ENCODE measurements around the gene ERH. TPM values are rescaled to one million over a fixed set of nuclear protein-coding genes. Genes with fewer than 3 reads are reported as not detected.

The ERH gene
- total RNA-seq, 1 donor from 2014 or later, result 441 TPM

DNA sequence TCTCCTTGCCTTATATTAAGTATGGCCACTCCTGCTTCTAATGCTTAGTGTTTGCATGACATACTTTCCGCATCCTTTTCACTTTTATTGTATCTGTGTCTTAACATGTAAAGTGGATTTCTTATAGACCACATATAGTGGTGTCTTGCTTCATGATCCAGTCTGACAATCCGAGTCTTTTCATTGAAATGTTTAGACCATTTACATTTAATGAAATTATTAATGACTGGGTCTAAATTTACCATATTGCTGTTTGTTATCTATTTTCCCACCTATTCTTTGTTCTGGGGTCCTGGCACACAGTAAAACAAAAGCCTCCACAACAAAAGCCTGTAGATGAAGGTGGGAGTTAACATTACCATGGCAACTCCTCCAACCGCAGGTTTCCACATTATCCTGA is 22.9 kb downstream of the ERH start:
- H3K4me3 Mint-ChIP-seq, result no peak overlapping the region
- H3K27me3 Mint-ChIP-seq, result no peaks in the 10 kb centered on the region
- no peak for DNase-seq
- no peak overlapping the region for H3K27ac Mint-ChIP-seq
- peaks cover 6% of the 10 kb centered on the region for H3K9me3 Mint-ChIP-seq
- H3K36me3 Mint-ChIP-seq (ENCODE audit: low read depth), result peaks cover 47% of the 10 kb centered on the region
- peaks cover 12% of the 10 kb centered on the region for H3K4me1 Mint-ChIP-seq
- intact Hi-C loops (cut with micrococcal nuclease), result no loop called here

GRCh38 chr14:69374235-69374634 is 23.9 kb downstream of the ERH start:
- no peak overlapping the region for H3K4me3 Mint-ChIP-seq
- DNase-seq, result no peak
- intact Hi-C loops (cut with micrococcal nuclease), result no loop called here
- H3K4me1 Mint-ChIP-seq, result peaks cover 12% of the 10 kb centered on the region
- peaks cover 40% of the 10 kb centered on the region for H3K36me3 Mint-ChIP-seq (ENCODE audit: low read depth)
- H3K27ac Mint-ChIP-seq, result peak overlapping the region; percentile 19
- peaks cover 6% of the 10 kb centered on the region for H3K9me3 Mint-ChIP-seq
- H3K27me3 Mint-ChIP-seq, result no peaks in the 10 kb centered on the region

GRCh38 chr14:69373104-69373503 is 25.0 kb downstream of the ERH start:
- peaks cover 11% of the 10 kb centered on the region for H3K4me1 Mint-ChIP-seq
- no peaks in the 10 kb centered on the region for H3K27me3 Mint-ChIP-seq
- no peak for DNase-seq
- peak overlapping the region; percentile 65 for H3K27ac Mint-ChIP-seq
- no peak overlapping the region for H3K4me3 Mint-ChIP-seq
- H3K36me3 Mint-ChIP-seq (ENCODE audit: low read depth), result peaks cover 39% of the 10 kb centered on the region
- intact Hi-C loops (cut with micrococcal nuclease), result no loop called here
- peaks cover 6% of the 10 kb centered on the region for H3K9me3 Mint-ChIP-seq

DNA sequence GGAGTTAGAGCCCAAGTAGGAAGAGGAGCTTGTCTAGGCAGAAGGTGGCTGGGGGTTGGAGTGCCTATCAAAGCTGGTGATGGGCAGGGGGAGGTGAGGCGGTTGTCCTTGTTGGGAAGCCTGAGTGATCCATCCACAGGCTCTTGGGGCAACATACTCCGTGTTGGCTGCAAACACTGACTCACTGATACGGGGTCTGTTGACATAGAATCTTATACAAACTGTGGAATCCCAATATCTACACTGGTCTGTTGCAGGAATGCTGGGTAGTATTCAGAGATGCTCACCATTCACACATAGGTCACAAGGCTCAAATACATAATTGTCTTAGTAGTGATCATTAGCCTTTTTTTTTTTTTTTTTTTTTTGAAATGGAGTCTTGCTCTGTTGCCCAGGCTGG is 26.0 kb downstream of the ERH start:
- no peak for DNase-seq
- Mint-ChIP-seq H3K4me1 (peaks cover 11% of the 10 kb centered on the region), H3K36me3 (ENCODE audit: low read depth) (peaks cover 35% of the 10 kb centered on the region), H3K27me3 (no peaks in the 10 kb centered on the region), H3K9me3 (peaks cover 6% of the 10 kb centered on the region), H3K27ac (no peak overlapping the region), H3K4me3 (no peak overlapping the region)
- intact Hi-C loops (cut with micrococcal nuclease), result no loop called here

DNA sequence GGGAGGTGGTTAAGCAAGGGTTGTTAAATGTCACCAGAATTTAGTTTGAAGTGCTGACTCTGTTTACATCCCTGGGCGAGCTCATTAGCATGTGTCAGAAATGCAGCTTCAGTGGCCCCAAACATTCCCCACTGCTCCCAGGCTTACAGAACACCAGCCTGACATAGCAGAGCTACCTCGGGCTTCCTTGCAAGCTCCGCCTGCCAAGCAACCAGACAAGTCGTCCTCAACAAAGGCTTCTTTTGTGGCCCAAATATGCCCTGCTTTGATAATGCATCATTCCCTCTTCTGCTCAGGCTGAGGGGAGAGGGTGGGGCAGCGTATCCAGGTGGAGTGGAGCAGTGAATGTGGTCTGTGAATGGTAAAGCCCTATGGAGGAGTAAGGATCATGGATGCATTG is 28.0 kb downstream of the ERH start:
- Mint-ChIP-seq H3K9me3 (no peaks in the 10 kb centered on the region), H3K27ac (no peak overlapping the region), H3K36me3 (ENCODE audit: low read depth) (peaks cover 15% of the 10 kb centered on the region), H3K4me3 (no peak overlapping the region), H3K27me3 (no peaks in the 10 kb centered on the region), H3K4me1 (peaks cover 11% of the 10 kb centered on the region)
- DNase-seq, result no peak
- intact Hi-C loops (cut with micrococcal nuclease), result no loop called here

GRCh38 chr14:69368381-69368780 is 29.7 kb downstream of the ERH start:
- no peak overlapping the region for H3K27ac Mint-ChIP-seq

GRCh38 chr14:69366761-69367160 is 31.3 kb downstream of the ERH start:
- H3K9me3 Mint-ChIP-seq, result no peaks in the 10 kb centered on the region
- no peak for DNase-seq
- intact Hi-C loops (cut with micrococcal nuclease), result no loop called here
- no peaks in the 10 kb centered on the region for H3K27me3 Mint-ChIP-seq
- no peak overlapping the region for H3K27ac Mint-ChIP-seq
- H3K4me1 Mint-ChIP-seq, result no peaks in the 10 kb centered on the region
- peaks cover 5% of the 10 kb centered on the region for H3K36me3 Mint-ChIP-seq (ENCODE audit: low read depth)
- H3K4me3 Mint-ChIP-seq, result no peak overlapping the region

More at GRCh38 chr14:69368381-69368780, 29.7 kb downstream of the ERH start:
- H3K27me3 Mint-ChIP-seq, result no peaks in the 10 kb centered on the region
- H3K4me1 Mint-ChIP-seq, result peaks cover 3% of the 10 kb centered on the region
- H3K36me3 Mint-ChIP-seq (ENCODE audit: low read depth), result peaks cover 12% of the 10 kb centered on the region
- no peaks in the 10 kb centered on the region for H3K9me3 Mint-ChIP-seq
- no peak for DNase-seq
- intact Hi-C loops (cut with micrococcal nuclease), result no loop called here
- H3K4me3 Mint-ChIP-seq, result no peak overlapping the region

DNA sequence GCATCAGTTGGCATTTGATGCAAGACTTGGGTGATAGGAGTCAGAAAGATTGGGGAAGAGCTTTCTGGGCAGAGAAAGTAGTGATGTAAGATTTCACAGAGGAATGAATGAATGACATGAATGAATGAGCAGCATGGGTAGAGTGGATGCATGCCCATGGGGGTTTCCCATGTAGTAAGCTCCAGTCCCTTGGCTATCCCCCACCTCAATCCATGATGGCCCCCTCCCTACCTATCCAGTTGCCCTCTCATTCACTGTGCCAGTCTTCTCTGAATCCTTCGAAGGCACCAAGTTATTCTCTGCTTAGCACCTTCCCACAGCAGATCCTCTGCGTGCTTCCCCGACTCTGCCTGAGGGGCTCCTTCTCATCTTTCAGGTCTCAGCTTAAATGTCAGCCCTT is 32.0 kb downstream of the ERH start:
- Mint-ChIP-seq H3K4me3 (no peak overlapping the region), H3K4me1 (peaks cover 2% of the 10 kb centered on the region)

GRCh38 chr14:69364378-69364777 is 33.7 kb downstream of the ERH start:
- peaks cover 5% of the 10 kb centered on the region for H3K36me3 Mint-ChIP-seq (ENCODE audit: low read depth)
- H3K4me1 Mint-ChIP-seq, result peaks cover 3% of the 10 kb centered on the region
- no peak for DNase-seq
- H3K9me3 Mint-ChIP-seq, result no peaks in the 10 kb centered on the region
- no peak overlapping the region for H3K27ac Mint-ChIP-seq
- H3K4me3 Mint-ChIP-seq, result no peak overlapping the region
- H3K27me3 Mint-ChIP-seq, result no peaks in the 10 kb centered on the region
- intact Hi-C loops (cut with micrococcal nuclease), result no loop called here

More for the DNA sequence above, 32.0 kb downstream of the ERH start:
- Mint-ChIP-seq H3K27me3 (no peaks in the 10 kb centered on the region), H3K36me3 (ENCODE audit: low read depth) (peaks cover 5% of the 10 kb centered on the region), H3K9me3 (no peaks in the 10 kb centered on the region), H3K27ac (no peak overlapping the region)
- no peak for DNase-seq
- intact Hi-C loops (cut with micrococcal nuclease), result no loop called here

- intact Hi-C loops (cut with micrococcal nuclease), result no loop called here
- H3K27ac Mint-ChIP-seq, result no peak overlapping the region
Measured at GRCh38 chr14:69363964-69364363, 34.1 kb downstream of the ERH start.

DNA sequence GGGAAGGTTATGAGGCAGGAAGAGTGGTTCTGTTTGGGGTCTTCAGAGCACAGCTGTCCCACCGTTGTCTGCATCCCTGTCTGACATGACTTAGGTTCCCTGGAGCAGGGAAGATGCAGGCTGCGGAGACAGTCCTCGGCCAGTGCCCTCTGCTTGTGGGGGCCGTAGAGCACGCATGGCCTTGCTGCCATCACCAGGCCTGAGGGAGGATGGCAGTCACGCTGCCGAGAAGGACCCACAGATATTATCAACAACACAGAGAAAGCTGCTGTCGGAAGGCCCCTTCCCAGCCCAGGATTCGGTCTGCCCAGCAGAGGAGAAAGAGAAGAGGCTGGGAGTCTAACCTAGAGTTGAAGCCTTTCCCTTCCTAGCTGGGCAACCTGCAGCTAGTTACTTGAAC is 35.0 kb downstream of the ERH start:
- no peak overlapping the region for H3K4me3 Mint-ChIP-seq
- intact Hi-C loops (cut with micrococcal nuclease), result no loop called here
- no peaks in the 10 kb centered on the region for H3K27me3 Mint-ChIP-seq
- H3K9me3 Mint-ChIP-seq, result no peaks in the 10 kb centered on the region
- peaks cover 13% of the 10 kb centered on the region for H3K4me1 Mint-ChIP-seq
- DNase-seq, result no peak
- no peak overlapping the region for H3K27ac Mint-ChIP-seq
- H3K36me3 Mint-ChIP-seq (ENCODE audit: low read depth), result no peaks in the 10 kb centered on the region

More at GRCh38 chr14:69363964-69364363, 34.1 kb downstream of the ERH start:
- no peak for DNase-seq
- H3K27me3 Mint-ChIP-seq, result no peaks in the 10 kb centered on the region
- H3K9me3 Mint-ChIP-seq, result no peaks in the 10 kb centered on the region
- peaks cover under 1% of the 10 kb centered on the region for H3K36me3 Mint-ChIP-seq (ENCODE audit: low read depth)
- peaks cover 4% of the 10 kb centered on the region for H3K4me1 Mint-ChIP-seq
- no peak overlapping the region for H3K4me3 Mint-ChIP-seq

- Mint-ChIP-seq H3K9me3 (no peaks in the 10 kb centered on the region), H3K27ac (no peak overlapping the region), H3K4me3 (no peak overlapping the region), H3K27me3 (no peaks in the 10 kb centered on the region), H3K4me1 (peaks cover 17% of the 10 kb centered on the region), H3K36me3 (ENCODE audit: low read depth) (no peaks in the 10 kb centered on the region)
- intact Hi-C loops (cut with micrococcal nuclease), result no loop called here
- no peak for DNase-seq
Measured at GRCh38 chr14:69360438-69361108, 37.5 kb downstream of the ERH start.

- peak overlapping the region; percentile 19 for H3K27ac Mint-ChIP-seq
- intact Hi-C loops (cut with micrococcal nuclease), result no loop called here
- no peak for DNase-seq
Measured at GRCh38 chr14:69358966-69359365, 39.1 kb downstream of the ERH start.

GRCh38 chr14:69358233-69358963 is 39.7 kb downstream of the ERH start:
- H3K4me3 Mint-ChIP-seq, result no peak overlapping the region
- no peak for DNase-seq
- H3K9me3 Mint-ChIP-seq, result no peaks in the 10 kb centered on the region
- intact Hi-C loops (cut with micrococcal nuclease), result no loop called here
- peaks cover 34% of the 10 kb centered on the region for H3K4me1 Mint-ChIP-seq
- H3K36me3 Mint-ChIP-seq (ENCODE audit: low read depth), result no peaks in the 10 kb centered on the region
- H3K27ac Mint-ChIP-seq, result peak overlapping the region; percentile 19
- H3K27me3 Mint-ChIP-seq, result no peaks in the 10 kb centered on the region

More at GRCh38 chr14:69358966-69359365, 39.1 kb downstream of the ERH start:
- Mint-ChIP-seq H3K4me3 (no peak overlapping the region), H3K9me3 (no peaks in the 10 kb centered on the region), H3K27me3 (no peaks in the 10 kb centered on the region), H3K36me3 (ENCODE audit: low read depth) (no peaks in the 10 kb centered on the region), H3K4me1 (peaks cover 30% of the 10 kb centered on the region)

All from activated CD4-positive, alpha-beta T cell treated with anti-CD3 and anti-CD28 coated beads, Interleukin-2, amount 10 ng/mL, durations not matched to agents 24 days and 14 days (primary cell).